H54 (cell line): Measurements from ENCODE around the gene MYF6.

ENCODE experiments used
- DNase-seq: peaks from one replicate; pipeline ENCODE4 v3.0.0; 2011; ENCODE audit warnings: low spot score, mixed read lengths; ENCODE audit not compliant: insufficient read length
- FAIRE-seq: peaks from 3 replicates; lab custom pipeline; 2011; peaks lifted over from hg19 to GRCh38; lab: Jason Lieb, UNC
- POLR2A ChIP-seq: IDR thresholded peaks from 2 replicates; pipeline ENCODE4 v1.6.1; 2011; ENCODE audit warnings: low read depth, mild to moderate bottlenecking, low read length

MYF6 gene

GRCh38 chr12:80712866-80713265 is 5.4 kb downstream of the MYF6 start:
- no peak for DNase-seq
- no peak for FAIRE-seq
- TF ChIP-seq POLR2A: no peak

DNA sequence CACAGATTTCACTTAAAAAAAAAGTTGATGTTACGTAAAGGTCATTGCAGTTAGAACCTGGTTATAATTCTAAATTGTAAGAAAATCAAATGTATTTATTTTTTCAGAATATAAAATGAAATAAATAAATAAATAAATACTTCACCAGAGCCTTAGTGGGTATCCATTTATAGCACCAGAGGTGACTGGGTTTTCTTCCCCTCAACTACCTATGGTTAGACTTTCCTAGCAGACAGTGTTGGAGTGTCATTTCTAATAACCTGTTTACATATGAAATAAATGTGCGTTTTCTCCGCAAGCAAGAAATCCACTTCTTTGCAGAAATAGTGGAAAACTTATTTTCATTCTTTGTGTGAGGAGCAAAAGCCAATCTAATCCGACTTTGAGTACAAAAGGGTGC is 6.0 kb downstream of the MYF6 start:
- no peak for TF ChIP-seq POLR2A

DNA sequence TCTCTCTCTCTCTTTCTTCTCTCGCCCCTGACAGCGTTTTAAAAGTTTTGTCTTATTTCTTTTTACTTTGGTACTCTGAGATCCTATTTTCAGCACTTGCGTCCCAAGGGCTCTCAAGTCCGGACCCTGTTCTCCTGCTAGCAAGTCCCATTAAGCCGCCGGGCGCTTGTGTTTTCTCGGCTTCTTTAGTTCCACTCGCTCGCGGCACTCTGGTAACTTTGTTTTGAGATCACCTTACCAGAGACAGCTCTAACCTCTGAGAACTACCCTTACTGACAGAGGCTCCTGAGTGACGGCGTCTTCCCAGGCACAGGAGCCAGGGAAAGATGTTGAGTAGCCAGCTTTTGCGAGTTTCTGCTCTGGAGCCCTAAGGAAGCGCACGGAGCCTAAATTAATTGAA is 6.6 kb downstream of the MYF6 start:
- DNase-seq: no peak
- no peak for TF ChIP-seq POLR2A
- FAIRE-seq: no peak

More for the DNA sequence above, 6.0 kb downstream of the MYF6 start:
- DNase-seq: no peak
- FAIRE-seq: no peak

DNA sequence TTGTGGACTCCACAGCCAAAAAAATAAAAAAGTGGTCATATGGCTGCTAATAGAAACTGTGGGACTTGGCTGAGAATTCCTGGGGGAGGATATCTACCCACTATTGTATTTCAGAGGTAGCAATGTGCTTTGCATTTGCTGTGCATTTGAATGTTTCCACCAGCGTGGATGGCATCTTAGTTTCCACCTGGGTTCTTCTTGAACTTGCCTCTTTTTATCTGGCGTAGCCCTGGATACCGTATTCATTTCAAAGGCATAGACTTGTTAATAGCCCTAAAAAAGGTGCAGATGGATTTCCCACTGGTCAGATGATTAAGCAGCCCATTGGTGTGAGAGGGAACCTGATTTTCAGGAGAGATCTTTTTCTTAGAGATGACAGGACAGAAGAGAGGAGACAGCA is 7.4 kb downstream of the MYF6 start:
- no peak for DNase-seq
- FAIRE-seq: no peak
- TF ChIP-seq POLR2A: no peak

DNA sequence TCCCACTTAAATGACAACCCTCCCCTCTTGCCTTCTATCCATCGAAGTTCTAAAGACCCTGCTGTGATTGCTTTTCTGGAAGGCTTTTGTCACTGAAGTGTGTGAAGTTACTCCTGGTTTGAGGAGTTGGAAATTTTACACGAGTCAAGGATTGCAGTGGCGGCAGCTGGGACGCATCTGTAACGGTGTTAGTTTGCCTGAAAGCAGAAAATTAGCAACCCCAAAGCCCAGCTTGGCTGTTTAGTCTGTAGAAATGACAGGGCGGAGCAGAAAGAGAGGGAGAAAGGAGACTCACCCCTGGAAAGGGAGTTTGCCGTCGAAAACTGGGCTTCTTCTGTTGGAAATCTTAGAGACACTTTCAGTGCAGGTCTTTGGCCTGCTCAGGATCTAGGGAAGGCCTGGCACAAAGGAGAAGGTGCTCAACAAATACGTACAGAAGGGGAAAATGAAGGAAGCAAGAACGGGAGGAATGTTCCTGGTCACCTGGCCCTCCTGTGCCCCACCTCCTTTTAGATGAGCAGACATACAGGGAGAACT is 8.3 kb downstream of the MYF6 start:
- no peak for TF ChIP-seq POLR2A
- DNase-seq (no peak), FAIRE-seq (no peak)

DNA sequence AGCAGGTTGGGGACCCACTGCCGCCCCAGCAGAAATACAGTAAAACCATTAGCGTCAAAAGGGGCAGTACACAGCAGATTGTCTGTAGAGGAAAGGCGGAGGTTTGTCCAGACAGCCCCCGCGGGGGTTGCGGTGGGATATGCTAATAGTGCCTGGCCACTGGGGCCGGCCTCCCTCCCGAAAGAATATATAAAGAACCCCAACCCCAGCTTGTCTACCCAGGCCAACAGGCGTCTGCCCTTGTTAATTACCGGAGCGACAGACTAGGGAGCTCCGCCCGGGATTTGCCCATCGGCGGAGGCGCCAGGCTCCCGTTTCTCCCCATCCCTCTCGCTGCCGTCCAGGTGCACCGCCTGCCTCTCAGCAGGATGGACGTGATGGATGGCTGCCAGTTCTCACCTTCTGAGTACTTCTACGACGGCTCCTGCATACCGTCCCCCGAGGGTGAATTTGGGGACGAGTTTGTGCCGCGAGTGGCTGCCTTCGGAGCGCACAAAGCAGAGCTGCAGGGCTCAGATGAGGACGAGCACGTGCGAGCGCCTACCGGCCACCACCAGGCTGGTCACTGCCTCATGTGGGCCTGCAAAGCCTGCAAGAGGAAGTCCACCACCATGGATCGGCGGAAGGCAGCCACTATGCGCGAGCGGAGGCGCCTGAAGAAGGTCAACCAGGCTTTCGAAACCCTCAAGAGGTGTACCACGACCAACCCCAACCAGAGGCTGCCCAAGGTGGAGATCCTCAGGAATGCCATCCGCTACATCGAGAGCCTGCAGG is 9.4 kb downstream of the MYF6 start, which contains the start of gene MYF5:
Gene MYF5 (plus strand): TSS at position 217 of the 774 bp plus-strand sequence. CDS start 152 bp downstream, at position 369.
- FAIRE-seq (no peak), DNase-seq (no peak)
- TF ChIP-seq POLR2A: no peak

GRCh38 chr12:80717856-80718255 is 10.4 kb downstream of the MYF6 start:
- FAIRE-seq: no peak

DNA sequence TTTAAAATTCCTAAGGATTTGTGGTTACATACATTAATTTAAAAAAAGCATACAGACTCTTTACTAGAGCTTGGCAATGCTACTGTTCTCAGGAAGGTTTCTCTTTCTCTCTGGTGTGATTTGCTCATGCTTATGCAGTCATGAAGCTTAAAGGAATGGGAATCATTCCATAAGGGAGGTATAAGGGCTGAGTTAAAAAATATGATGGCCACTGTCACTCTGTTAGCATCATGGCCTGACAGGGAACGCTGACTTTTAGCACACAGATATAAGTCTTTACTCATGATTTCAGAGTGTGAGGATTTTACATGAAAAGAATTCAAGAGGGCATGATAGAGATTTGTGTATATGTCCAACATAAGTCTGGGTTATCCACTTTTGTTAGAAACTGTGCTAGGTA is 13.1 kb downstream of the MYF6 start:
- no peak for TF ChIP-seq POLR2A
- DNase-seq (no peak), FAIRE-seq (no peak)

More at GRCh38 chr12:80717856-80718255, 10.4 kb downstream of the MYF6 start:
- no peak for DNase-seq
- no peak for TF ChIP-seq POLR2A

- TF ChIP-seq POLR2A: no peak
- no peak for DNase-seq
- FAIRE-seq: no peak
Measured at GRCh38 chr12:80721326-80721725, 13.9 kb downstream of the MYF6 start.

DNA sequence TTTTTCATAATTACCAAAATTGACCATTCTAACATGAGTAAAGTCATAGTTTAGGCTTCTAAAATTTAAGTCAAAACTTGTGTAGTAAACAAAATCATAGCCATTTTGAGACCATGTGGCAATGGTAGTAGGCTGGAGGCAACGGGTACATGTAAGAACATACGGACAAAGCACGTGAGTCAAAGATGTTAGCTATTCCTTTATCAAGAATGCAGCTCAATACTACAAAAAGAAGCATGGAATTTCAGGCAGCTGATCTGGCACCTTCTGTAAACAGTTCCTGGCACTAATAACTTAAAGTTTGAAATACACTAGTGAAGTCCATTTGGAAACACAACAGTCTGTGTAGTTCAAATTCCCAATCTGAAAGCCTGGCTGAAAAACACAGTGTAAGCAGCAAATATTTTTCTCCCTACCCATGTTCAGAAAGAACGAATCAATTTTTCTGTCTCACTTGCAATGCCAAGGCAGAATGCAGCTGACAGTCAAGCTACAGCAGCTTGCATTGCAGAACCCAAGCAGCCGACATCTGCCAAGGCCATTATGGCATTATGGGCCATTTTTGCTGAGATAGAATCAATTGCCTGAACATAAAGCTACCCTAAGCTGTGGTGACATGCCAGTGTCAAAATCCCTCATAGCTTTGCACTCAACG is 38.5 kb downstream of the MYF6 start:
- DNase-seq (no peak), FAIRE-seq (no peak)
- no peak for TF ChIP-seq POLR2A

DNA sequence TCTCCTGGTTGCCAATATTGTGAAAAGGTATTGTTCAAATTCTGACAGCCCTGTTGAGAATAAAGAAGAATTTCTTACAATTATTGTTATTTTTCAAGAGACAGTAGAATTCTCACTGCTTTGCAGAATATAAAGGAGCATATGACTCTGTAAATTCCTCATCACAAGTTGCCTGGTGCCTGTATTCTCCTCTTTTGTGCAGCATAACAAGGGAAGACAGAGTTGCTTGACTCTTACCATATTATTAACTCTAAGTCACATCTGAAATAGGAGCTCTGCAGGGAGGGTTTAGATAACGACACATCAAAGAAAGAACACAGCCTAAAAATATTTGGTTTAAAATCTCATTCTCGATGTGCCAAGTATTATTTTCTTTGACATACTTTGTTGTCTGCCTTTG is 40.4 kb downstream of the MYF6 start:
- TF ChIP-seq POLR2A: no peak
- FAIRE-seq: no peak
- DNase-seq: no peak

GRCh38 chr12:80749456-80749855 is 42.0 kb downstream of the MYF6 start:
- no peak for DNase-seq
- no peak for TF ChIP-seq POLR2A
- no peak for FAIRE-seq

DNA sequence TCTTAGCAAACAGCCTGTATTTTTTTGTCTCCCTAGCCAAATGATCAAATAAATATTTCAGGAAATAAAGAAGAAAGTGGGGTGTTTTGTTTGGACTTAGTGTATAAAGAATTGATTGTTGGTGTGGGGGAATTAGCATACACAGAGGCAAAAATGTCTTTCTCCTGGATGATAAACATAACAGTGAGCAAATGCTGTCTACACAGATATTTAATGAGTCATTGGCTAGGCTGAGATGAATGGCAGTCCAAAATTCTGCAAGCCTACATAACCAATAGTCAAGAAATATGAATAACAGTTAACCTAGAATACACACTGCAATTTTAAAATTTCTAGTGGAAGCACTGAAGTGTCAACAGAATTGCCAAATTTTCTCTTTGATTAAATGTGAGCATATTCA is 45.0 kb downstream of the MYF6 start:
- no peak for TF ChIP-seq POLR2A
- no peak for FAIRE-seq
- no peak for DNase-seq

DNA sequence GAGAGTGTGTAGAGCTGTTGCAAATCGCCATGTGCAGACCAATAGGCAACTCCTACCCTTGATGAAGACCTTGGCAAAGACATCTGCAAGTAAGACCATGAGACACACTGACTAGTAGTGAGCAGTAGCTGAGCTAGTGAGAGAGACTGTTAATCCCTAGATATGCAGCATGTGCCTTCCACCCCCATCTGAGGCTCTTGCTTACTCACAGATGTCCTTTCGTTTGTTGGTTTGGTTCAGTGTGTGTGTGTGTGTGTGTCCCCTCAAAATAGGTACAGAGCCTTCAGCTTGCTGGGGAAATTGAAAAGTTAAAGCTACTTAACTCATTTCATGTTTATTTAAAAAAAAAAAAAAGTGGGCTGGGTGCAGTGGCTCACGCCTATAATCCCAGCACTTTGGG is 46.8 kb downstream of the MYF6 start:
- no peak for TF ChIP-seq POLR2A
- no peak for DNase-seq
- no peak for FAIRE-seq

- FAIRE-seq: peak; percentile 27
- TF ChIP-seq POLR2A: no peak
- DNase-seq: no peak
Measured at GRCh38 chr12:80756875-80757274, 49.4 kb downstream of the MYF6 start.
